GM19193 (cell line): ENCODE measurements around the gene LINGO3.

ENCODE experiments used
- POLR2A ChIP-seq: IDR thresholded peaks from 4 replicates; pipeline ENCODE4 v1.6.1; 2011; ENCODE audit not compliant: insufficient read depth, insufficient read length; ENCODE audit errors: extremely low read depth

The LINGO3 gene

GRCh38 chr19:2342656-2343288 lies 34.8 kb upstream of the LINGO3 start:
- no peak for TF ChIP-seq POLR2A

GRCh38 chr19:2341982-2342381 lies 34.0 kb upstream of the LINGO3 start:
- no peak for TF ChIP-seq POLR2A

- no peak for TF ChIP-seq POLR2A
Observed at GRCh38 chr19:2341244-2341751, 33.3 kb upstream of the LINGO3 start.

GRCh38 chr19:2340496-2341243 lies 32.7 kb upstream of the LINGO3 start:
- TF ChIP-seq POLR2A, result no peak

GRCh38 chr19:2339644-2340310 lies 31.8 kb upstream of the LINGO3 start:
- no peak for TF ChIP-seq POLR2A

GRCh38 chr19:2338751-2339643 lies 31.0 kb upstream of the LINGO3 start:
- no peak for TF ChIP-seq POLR2A

- TF ChIP-seq POLR2A, result no peak
Observed at GRCh38 chr19:2338055-2338615, 30.2 kb upstream of the LINGO3 start.

- TF ChIP-seq POLR2A, result no peak
Observed at GRCh38 chr19:2337329-2337707, 29.4 kb upstream of the LINGO3 start.

GRCh38 chr19:2336528-2337328 lies 28.8 kb upstream of the LINGO3 start:
- TF ChIP-seq POLR2A, result no peak

GRCh38 chr19:2335848-2336247 lies 27.9 kb upstream of the LINGO3 start:
- TF ChIP-seq POLR2A, result no peak

- no peak for TF ChIP-seq POLR2A
Observed at GRCh38 chr19:2334986-2335846, 27.3 kb upstream of the LINGO3 start.

GRCh38 chr19:2334426-2334825 lies 26.5 kb upstream of the LINGO3 start:
- TF ChIP-seq POLR2A, result no peak

- no peak for TF ChIP-seq POLR2A
Observed at GRCh38 chr19:2333807-2334211, 25.9 kb upstream of the LINGO3 start.

- TF ChIP-seq POLR2A, result no peak
Observed at GRCh38 chr19:2333027-2333806, 25.3 kb upstream of the LINGO3 start.
